K562 (cell line): ENCODE results near the gene GUK1. TPM values are rescaled to one million over a fixed set of nuclear protein-coding genes. Genes with fewer than 3 reads are reported as not detected.

Experiments used
- BHLHE40 ChIP-seq: IDR thresholded peaks from 2 replicates; pipeline ENCODE4 v1.6.1; 2011; ENCODE audit warnings: low read length, improper control_type of control experiment
- DPF2 ChIP-seq: fragments of 450-650 bp; IDR thresholded peaks from 2 replicates; pipeline ENCODE4 v1.6.1; 2016
- E2F6 ChIP-seq, 2 experiments: IDR thresholded peaks; 2 replicates each; pipeline ENCODE4 v1.6.1; 2011; ENCODE audit warnings: borderline replicate concordance in 1 of 2, control low read depth in 1 of 2, low read depth in 1 of 2, low read length in 1 of 2, mild to moderate bottlenecking in 1 of 2, mixed read lengths in 1 of 2, moderate library complexity in 1 of 2; ENCODE audit not compliant: insufficient read depth in 1 of 2, insufficient read length in 1 of 2, poor library complexity in 1 of 2, severe bottlenecking in 1 of 2; ENCODE audit errors: extremely low read depth in 1 of 2
- HDAC2 ChIP-seq: fragments of 450-650 bp; IDR thresholded peaks from 2 replicates; pipeline ENCODE4 v1.6.1; 2016; ENCODE audit warnings: mild to moderate bottlenecking
- HMG20B ChIP-seq: fragments of 250-450 bp; sonication (Bioruptor Pico); IDR thresholded peaks from 2 replicates; pipeline ENCODE4 v1.5.0; 2021; ENCODE audit warnings: mild to moderate bottlenecking
- LEF1 ChIP-seq: fragments of 450-650 bp; IDR thresholded peaks from 2 replicates; pipeline ENCODE4 v1.6.1; 2016; ENCODE audit warnings: mild to moderate bottlenecking
- MAFK ChIP-seq: IDR thresholded peaks from 2 replicates; pipeline ENCODE4 v1.6.1; 2011; ENCODE audit warnings: low read length, improper control_type of control experiment
- NKRF ChIP-seq: fragments of 450-650 bp; IDR thresholded peaks from 2 replicates; pipeline ENCODE4 v1.6.1; 2016; ENCODE audit warnings: borderline replicate concordance
- NONO ChIP-seq, 2 experiments: fragments of 200-400 bp in 1 of 2; fragments of 450-650 bp in 1 of 2; formaldehyde crosslinking in 1 of 2; IDR thresholded peaks; 2 replicates each; pipeline ENCODE4 v1.6.1; 2017; ENCODE audit warnings: low read depth in 2 of 2, mild to moderate bottlenecking in 2 of 2, moderate library complexity in 2 of 2, low read length in 1 of 2
- PRDM10 ChIP-seq: fragments of 450-650 bp; IDR thresholded peaks from 2 replicates; pipeline ENCODE4 v1.6.1; 2018; ENCODE audit not compliant: partially characterized antibody
- SRSF3 ChIP-seq: fragments of 200-400 bp; formaldehyde crosslinking; IDR thresholded peaks from 2 replicates; pipeline ENCODE4 v1.6.1; 2016; ENCODE audit warnings: mild to moderate bottlenecking, low read length, moderate library complexity; ENCODE audit not compliant: insufficient read depth
- XRCC5 ChIP-seq: fragments of 200-400 bp; formaldehyde crosslinking; IDR thresholded peaks from 2 replicates; pipeline ENCODE4 v1.6.1; 2017; ENCODE audit warnings: low read depth, mild to moderate bottlenecking, low read length
- ZNF445 ChIP-seq: fragments of 250-450 bp; sonication (Bioruptor Pico); IDR thresholded peaks from 2 replicates; pipeline ENCODE4 v1.4.0; 2020; ENCODE audit warnings: low read depth, mild to moderate bottlenecking, moderate library complexity
- ZNF740 ChIP-seq, 3 experiments: fragments of 200-800 bp in 1 of 3; sonication (Bioruptor generic) in 1 of 3; sonication (generic) in 1 of 3; formaldehyde crosslinking in 1 of 3; IDR thresholded peaks; 2 replicates each; pipeline versions ENCODE4 v1.6.1 to v1.8.0; 2016 to 2022; ENCODE audit warnings: mild to moderate bottlenecking in 2 of 3, missing compliant biosample characterization in 2 of 3, missing genetic modification characterization in 2 of 3, missing genetic modification reagents in 1 of 3
- polyA plus RNA-seq, 8 experiments: library from polyadenylated mRNA; depleted of rRNA in 4 of 8; stranded (reverse) in 5 of 8; unstranded in 3 of 8; fragments of >200 nt; fragmentation: Nextera tagmentation in 2 of 8; fragmentation: Illumina TruSeq in 1 of 8; extraction: Ambion mirVana in 2 of 8; extraction: Trizol in 1 of 8; gene quantifications; 2 replicates each; pipeline versions ENCODE4 v1.2.1 to v1.2.3, GENCODE V29; 2011 to 2014; ENCODE audit warnings: inconsistent platforms in 1 of 8, missing spikeins in 1 of 8
- total RNA-seq, 7 experiments: library from RNA; depleted of rRNA in 6 of 7; stranded (reverse); fragments of >200 nt in 6 of 7; fragmentation: Illumina TruSeq in 2 of 7; extraction: Trizol in 2 of 7; gene quantifications; 2 replicates each; pipeline versions ENCODE4 v1.2.1 to v1.2.3, GENCODE V29; 2011 to 2021; ENCODE audit warnings: low replicate concordance in 1 of 7

GUK1 gene
- total and polyA plus RNA-seq, 9 of the 15 experiments (the other 6 are each of a cell fraction or from before 2014, with no cell fraction given), result 7.0 to 331 (median 132) TPM

GRCh38 chr1:228164561-228165371 is 24.7 kb downstream of the GUK1 start (continued):
- TF ChIP-seq PRDM10 (peak; percentile 46), E2F6 (IDR thresholded peaks at IDR 0.05; ENCODE audit: borderline replicate concordance in 1 of 2, extremely low read depth in 1 of 2, insufficient read depth in 1 of 2, insufficient read length in 1 of 2, low read depth in 1 of 2, low read length in 1 of 2, poor library complexity in 1 of 2, severe bottlenecking in 1 of 2) (peak in 1 of 2 experiments; percentile 46), ZNF445 (CRISPR knock-in tag) (no peak), NONO (IDR thresholded peaks at IDR 0.05; ENCODE audit: low read depth in 2 of 2, low read length in 1 of 2) (0 out of 4 replicates have a peak, but pooled peaks of 1 of the 2 experiments have one; percentile 27), MAFK (peak; percentile 21; the same call in 1 of the 2 replicates), ZNF740 (CRISPR knock-in tag; IDR thresholded peaks at IDR 0.05) (peak; percentile 49; the same call in 1 of the 2 replicates), ZNF740 (tag; IDR thresholded peaks at IDR 0.05) (no peak; a peak in 1 of 4 replicates), DPF2 (peak; percentile 36), XRCC5 (no peak), LEF1 (no peak), NKRF (peak; percentile 65), HDAC2 (peak; percentile 100), HMG20B (no peak), BHLHE40 (peak; percentile 90), SRSF3 (no peak)
